CD4-positive, alpha-beta T cell treated with Interleukin-15 for 4 hours (primary cell): ENCODE measurements around the gene TDO2.
"Not testable (repeated sequence)": the region's sequence is repeated elsewhere in the genome, so short reads cannot be mapped to it uniquely, and the experiment has no call there.

Experiments used
- DNase-seq: peaks from one replicate; pipeline ENCODE4 v3.0.0-alpha.2; 2020; ENCODE audit warnings: low spot score

TDO2 gene

DNA sequence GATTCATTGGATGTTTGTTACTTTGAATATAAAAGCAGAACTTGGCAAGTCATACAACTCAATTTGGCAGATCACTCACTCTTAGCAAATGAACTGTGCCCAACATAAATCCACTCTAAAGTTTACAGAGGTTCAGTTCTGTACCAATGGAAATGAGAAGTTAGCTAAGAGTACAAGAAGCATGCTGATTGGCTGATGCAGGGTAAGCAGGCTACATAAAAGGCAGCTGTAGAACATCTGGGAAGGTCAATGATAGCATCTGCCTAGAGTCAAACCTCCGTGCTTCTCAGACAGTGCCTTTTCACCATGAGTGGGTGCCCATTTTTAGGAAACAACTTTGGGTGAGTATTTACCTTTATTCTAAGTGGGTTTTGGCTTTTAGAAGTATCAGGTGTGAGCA, at the start of gene TDO2:
Gene TDO2 (plus strand): TSS at position 244 of the 400 bp plus-strand sequence. CDS start 63 bp downstream, at position 307.
- no peak for DNase-seq

DNA sequence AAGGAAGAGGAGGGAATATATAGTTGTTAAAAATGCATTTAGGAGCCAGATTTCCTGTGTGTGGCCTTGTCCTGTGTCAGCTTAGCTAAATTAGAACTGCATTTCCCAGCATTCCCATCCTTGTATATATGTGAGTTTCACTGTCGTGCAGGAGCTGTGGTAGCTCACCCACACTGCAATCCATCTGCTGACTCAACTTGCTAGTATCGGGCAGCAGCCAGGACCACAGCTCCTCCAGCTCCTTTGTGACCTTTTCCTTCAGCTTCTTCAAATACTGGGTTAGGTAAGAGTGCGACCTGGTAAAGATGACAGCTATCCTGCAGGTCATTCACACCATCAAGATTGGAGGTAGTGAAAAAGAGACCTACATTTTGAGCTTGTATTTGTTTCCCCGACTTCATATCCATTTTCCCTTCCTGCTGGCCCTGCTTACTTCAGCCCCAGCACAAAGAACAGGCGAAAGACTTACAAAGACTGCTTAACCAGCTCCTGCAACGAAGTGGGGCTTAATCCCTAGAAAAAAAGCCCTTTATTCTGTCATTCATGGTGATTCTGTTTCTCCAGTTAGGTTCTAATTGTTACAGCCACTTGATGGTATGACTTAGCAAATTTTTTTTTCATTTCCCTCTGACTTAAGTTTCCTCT, 48.8 kb upstream of the TDO2 start:
- DNase-seq, result no peak

DNA sequence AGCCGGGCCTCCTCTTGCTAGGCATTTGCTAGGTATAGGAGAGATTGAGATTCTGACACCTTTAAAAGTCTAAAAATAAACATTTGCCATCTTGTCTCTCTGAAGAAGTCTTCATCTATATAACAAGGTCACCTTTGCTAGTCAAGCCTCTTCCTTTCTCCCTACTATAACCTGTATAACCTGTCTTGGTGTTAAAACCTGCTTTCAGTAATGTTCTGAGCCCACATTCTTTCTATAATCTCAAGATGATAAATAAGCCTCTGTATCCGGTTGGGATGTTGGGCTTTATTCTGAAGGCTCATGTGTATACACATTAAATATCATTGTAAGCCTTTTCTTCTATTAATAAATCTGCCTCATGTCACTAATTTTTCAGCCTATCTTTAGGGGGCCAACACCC, 47.6 kb upstream of the TDO2 start:
- DNase-seq, result no peak

DNA sequence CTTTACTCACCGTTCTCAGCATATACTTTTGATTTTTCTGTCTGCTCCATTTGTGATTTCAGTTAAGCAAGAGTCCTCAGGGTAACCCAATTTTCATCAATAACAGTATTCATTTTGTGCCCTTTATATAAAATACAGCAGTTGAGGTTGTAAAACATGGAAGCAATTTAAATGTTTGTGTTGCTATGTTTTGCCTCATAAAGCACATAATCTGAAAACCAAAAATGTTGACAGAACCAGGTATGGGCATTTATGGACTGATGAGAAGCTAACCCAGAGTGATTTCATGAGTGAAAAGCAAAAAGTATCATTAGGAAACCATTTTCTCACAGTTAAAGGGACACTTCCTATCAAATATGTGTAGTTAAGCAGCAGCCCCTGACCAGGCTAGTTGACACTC, 37.3 kb upstream of the TDO2 start, which contains the start of gene ASIC5:
Gene ASIC5 (minus strand): TSS at position 101 of the 400 bp plus-strand sequence. CDS start 51 bp downstream, at position 50.
- no peak for DNase-seq

DNA sequence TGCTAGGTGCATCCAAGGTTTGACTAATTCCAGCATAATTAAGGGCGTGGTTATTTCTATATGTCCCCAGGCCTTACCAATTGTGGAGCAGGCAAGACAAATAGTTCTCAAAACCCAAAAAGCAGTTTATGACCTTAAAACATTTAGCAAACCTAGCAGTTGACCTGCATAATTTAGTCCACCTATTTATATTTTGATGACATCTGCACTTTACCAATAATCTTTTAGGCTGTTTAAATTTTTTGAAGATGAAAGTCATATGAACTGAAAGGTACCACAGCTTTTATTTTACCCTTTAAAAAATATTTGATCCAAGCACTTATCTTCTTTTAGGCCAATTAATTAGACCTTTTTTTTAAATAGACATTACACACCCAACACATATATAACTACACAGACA, 27.6 kb upstream of the TDO2 start:
- no peak for DNase-seq

DNA sequence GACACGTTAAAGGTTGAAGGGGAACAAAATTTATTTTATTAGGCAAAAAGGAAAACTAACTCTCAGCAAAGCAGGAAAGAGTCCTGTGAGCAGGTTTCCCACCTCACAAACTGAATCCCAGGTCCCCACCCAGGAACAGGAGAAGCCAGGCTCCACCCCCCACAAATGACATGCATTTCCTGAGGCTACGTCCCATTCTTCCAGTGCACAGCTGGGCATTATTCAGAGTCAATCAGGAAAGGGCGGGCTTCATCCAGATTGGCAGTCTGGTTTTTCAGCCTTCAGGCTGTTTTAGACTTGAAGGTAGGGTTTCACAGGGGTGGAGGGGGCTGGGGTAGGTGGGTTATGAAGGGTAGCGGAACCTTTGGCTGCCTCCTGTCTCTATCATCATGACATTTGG, 25.5 kb upstream of the TDO2 start:
- DNase-seq, result no peak

DNA sequence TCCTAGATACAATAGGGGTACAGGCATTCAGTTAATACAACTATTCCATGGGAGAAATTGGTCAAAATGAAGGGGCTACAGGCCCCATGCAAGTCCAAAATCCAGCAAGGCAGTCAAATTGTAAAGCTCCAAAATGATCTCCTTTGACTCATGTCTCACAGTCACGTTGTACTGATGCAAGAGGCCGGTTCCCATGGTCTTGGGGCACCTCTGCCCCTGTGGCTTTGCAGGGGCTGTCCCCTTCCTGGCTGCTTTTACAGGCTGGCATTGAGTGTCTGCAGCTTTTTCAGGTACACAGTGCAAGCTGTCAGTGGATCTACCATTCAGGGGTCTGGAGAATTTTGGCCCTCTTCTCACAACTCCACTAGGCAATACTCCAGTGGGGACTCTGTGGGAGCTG, 24.9 kb upstream of the TDO2 start:
- DNase-seq, result no peak

DNA sequence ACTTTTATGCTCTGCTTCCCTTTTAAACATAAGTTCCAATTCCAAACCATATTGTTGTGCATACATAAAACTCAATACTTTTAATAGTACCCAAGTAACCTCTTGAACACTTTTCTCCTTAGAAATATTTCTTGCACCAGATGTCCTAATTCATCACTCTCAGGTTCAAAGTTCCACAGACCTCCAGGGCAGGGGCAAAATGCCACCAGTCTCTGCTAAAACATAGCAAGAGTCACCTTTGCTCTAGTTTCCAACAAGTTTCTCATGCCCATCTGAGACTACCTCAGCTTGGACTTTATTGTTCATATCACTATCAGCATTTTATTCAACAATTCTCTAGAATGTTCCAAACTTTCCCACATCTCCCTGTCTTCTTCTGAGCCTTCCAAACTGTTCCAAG, 23.7 kb upstream of the TDO2 start:
- no peak for DNase-seq

DNA sequence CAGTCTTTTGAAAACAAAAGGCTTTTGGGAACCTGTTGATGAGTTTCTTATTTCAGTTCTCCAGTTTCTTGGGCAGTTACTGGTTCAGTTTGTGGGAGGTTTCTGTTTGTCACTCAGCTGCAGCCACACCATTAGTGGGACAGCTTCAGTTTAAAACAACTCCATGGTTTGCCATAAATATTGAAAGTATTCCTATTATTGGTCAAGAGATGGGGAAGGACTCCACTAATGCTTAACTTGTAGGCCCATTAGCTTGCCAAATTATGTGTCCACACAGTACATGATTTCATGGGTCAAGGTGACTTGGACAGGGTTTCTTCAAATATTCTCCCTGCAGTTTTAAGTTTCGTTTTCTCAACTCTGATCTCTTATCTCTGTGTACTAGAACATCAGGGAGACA, 21.9 kb upstream of the TDO2 start:
- DNase-seq, result no peak

DNA sequence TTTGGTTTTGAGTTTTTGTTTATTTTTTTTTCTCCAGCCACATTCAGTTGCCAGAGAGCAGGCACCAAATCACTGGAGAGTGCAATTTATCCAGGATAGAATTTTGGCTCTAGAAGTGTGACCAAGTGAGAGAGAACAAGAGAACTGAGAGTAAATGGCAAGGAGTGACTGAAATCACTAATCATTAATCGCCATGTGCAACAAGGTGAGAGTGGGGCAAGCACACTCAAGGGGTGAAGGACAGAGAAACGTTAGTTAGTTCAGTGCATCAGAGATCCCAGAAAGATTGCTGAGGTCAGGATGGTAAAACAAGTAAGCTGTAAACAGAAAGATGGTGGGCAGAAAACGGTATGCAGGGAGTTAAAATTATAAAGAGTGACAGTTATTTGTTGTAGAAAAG, 19.6 kb upstream of the TDO2 start:
- DNase-seq, result no peak

DNA sequence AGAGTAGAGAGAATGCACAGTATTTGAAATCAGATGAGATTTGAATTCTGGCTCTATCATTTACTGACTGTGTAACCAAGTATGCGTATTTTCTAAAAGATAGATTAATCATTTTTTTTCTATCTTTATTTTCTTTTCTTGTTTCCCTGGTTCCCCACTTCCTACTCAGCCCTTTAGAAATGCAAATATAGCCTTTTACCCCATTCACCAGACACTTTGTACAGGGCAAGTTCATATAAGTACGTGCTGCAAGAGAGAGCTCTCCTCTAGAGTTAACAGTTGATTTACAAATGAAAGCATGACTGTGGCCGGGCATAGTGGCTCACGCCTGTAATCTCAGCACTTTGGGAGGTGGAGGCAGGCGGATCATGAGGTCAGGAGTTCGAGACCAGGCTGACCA, 17.8 kb upstream of the TDO2 start:
- DNase-seq, result no peak

DNA sequence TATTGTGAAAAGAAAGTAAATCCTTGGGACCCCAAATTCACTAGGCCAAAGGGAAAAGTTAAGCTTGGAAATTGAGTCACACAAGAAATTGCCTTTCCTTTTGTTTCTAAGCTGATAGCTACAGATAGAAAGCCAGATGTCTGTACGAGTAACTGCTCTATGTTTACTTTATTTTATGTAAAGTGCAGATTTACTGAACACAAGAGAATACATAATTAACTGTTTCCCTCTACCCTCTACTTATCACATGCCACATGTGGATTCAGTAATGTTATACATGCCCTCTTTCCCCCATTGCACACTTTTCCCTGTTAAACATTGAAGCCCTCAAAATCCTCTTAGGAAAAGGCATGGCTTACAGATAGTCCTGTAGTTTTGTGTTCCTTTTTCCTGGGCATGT, 16.5 kb upstream of the TDO2 start:
- DNase-seq, result no peak

DNA sequence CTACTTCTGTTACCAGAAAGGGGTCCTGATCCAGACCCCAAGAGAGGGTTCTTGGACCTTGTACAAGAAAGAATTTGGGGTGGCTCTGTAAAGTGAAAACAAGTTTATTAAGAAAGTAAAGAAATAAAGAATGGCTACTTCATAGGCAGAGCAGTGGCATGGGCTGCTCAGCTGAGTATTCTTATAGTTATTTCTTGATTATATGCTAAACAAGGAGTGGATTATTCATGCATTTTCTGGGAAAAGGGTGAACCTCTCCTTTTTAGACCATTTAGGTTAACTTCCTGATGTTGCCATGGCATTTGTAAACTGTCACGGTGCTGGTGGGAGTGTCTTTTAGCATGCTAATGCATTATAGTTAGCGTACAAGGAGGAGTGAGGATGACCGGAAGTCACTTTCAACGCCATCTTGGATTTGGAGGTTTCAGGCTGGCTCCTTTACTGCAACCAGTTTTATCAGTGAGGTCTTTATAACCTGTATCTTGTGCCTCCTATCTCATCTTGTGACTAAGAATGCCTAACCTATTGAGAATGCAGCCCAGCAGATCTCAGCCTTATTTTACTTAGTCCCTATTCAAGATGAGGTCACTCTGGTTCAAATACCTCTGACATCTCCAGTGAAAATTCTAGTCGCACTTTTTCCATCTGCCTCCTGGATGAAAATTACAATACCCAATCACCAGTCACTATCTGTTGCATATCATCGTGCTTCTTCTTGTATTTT, 15.5 kb upstream of the TDO2 start:
- no peak for DNase-seq

DNA sequence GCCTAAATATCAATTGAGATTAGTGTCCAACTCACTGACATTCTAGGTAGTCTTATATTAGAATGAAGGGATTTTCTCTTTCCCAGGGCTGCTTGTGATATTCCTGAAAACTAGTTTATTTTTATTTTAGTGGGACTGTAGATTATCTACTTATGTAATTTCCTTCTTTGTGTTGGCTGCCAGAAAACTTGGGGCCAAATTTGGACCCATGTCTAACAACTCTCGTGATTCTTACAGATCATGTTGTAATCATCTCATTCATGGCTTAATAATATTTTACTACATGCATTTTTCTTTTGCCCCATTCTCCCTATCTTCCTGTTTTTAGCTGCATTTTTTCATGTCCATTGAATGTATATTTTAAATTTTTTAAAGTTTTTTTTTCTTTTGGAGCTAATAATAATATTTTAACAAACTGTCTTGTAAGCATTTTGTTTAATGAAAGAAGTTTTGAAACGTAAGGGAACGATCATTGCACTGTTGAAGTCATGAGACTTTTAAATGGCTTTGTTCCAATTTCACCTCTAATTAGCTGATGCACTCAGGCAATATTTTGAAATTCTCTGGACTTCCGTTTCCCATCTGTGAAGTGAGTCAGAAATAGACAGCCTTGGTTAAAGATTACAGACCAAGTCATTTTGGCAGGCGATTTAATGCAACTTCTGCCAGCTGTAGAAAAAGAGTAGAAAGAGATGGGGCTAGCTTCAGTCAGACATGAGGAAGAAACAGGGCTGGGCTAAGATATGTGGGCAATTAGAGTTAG, 14.3 kb upstream of the TDO2 start:
- DNase-seq, result no peak

DNA sequence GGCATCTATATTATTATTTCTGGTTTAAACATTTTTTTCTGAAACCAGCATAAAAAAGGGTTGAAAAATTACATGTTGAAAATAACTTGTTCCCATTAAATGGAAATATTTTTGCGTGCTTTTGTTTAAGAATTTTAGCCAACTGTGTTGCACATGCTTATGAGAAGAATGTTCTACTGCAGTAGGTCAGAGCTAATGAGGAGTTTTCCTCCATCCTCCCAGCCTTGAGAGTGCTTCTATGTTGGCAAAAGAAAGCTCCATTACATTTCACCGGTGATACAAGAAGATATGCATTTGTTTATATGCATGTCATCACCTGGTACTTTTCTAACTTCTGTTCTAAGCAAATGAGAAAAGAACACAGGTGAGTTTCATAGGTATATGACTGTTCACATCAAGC, 13.6 kb upstream of the TDO2 start:
- DNase-seq, result no peak

DNA sequence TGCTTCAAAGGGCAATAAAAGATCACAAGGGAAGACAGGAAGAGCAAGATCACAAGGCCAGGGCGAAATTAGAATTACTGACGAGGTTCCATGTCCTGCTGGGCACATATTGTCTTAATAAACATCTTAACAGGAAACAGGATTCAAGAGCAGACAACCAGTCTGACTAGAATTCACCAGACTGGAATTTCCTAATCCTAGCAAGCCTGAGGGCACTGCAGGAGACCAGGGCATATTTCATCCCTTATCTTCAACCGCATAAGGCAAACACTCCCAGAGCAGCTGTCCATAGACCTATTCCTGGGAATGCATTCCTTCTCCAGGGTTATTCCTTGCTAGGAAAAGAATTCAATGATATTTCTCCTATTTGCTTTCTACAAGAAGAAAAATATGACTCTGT, 12.4 kb upstream of the TDO2 start:
- DNase-seq, result no peak

DNA sequence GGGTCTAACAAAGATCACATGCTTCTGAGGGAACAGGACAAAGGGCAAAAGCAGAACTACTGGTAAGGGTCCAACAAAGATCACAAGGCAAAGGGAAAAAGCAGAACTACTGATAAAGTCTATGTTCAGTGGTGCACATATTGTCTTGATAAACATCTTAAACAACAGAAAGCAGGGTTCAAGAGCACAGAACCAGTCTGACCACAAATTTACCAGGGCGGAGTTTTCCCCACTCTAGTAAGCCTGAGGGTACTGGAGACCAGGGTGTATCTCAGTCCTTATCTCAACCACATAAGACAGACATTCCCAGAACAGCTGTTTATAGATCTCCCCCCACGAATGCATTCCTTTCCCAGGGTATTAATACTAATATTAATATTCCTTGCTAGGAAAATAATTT, 5.1 kb upstream of the TDO2 start:
- DNase-seq, result not testable (repeated sequence)

DNA sequence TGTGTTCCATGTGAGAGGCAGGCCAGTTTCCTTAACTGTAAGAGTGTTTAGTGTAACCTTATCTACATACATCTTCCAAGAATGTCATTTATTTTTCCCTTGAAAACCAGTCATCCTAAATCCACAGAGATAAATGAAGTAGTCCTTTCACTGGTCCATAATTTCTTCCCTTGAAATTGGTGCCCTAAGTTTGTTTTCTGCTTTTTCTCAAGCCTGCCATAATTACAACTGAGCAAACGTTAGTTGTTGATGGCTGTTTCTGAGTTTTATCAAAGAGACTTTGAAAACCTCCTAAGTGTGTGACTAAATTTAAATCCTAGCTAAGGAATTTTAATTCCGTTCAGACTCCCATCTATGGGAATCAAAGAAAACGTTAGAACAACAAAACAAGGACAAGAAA, 3.6 kb upstream of the TDO2 start:
- DNase-seq, result no peak

DNA sequence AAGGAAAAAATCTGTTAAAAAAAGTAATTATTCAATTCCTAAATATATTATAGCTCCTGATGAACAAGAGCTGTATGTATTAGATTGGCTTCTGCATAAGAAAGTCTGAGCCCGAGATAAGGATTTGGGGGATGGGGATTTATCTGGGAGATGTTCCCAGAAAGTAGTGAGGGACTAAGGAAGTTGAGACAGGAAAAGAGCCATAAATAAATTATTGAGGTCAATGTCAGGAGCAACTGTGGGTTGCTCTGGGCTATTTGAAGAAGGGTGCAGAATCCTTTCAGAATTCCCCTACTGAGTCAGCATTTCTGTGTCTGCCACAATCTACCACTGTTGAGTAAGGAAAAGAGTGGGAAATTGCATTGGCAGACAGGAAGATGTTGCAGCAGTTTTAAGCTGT, 3.1 kb upstream of the TDO2 start:
- no peak for DNase-seq

DNA sequence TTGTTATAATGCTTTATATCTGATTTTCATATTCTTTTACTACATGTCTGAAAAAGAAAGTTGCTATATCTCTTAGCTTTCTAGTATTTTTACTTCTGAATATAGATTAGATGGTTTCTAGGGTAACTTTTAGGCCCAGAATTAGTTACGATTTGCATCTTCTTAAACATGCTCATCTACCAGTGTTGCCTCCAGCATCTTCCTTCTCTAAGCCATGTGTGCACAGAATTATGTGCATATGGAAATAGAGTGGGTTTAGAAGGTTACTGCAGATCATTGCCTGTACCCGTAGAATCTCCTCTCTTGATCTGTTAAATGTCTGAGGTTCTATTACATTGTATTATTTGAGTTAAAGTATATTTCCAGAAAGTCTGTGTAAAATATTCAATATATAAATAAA, 2.5 kb upstream of the TDO2 start:
- no peak for DNase-seq

DNA sequence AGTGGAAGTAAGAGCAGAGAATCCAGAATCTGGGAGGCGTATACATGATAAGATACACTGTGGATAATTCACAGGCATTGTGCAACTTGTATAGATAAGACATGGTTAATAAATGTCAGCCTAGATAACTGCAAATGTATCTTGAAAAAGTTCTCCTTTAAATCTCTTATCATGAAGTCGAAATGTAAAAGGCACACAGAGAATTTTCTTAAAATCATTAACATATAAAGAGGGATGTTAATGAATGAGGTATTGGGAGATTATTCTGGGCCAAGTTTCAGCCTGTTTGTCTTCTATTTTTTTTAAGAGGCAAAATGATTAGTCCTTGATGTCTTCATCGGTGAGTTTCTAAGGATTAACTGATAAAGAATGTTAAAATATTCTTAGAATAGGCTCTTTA, 835 bp downstream of the TDO2 start:
- DNase-seq, result no peak

DNA sequence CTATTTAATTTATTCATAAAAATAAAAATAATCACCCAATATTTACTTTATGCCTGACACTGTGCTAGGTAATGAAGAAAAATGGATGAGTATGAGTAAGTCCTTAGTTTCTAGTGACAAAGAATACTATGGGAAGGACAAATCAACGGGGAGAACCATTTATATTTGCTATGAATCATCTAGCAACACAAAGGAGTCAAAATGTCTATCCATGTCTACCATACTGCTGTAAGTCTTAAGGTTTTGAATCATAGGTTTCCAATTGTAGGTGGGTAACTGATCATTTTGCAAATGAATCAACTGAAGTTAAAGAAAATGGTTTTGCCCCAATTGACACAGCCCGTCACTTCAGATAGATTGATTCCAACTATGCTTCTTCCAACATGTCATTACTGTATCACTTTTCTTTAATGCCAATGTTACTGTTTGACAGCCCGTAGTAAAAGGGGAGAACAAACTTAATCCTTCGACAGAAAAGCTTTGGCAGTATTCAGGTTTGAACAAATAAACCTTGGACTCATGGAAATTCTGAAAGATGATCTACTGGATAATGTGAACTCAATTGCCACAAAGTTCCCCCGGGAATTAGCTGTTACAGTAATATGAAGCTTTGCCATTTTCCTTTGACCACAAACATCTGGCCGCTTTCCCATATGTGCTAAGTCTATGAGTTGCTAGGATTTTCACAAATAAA, 3.2 kb downstream of the TDO2 start:
- no peak for DNase-seq

DNA sequence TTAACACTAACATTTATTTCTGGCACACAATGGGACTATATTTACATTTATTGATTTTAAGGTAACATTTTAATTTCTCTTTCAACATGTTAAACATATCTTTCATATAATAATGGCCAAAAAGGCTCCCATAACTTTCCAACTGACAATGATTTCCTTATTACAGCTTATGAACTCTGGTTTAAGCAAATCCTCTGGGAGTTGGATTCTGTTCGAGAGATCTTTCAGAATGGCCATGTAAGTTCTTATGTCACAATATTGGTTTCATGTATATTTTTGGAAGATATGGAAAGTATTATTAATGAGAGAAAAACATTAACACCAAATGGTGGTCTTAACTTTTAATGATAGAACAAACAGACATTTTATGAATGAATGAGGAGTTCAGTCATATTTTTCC, 4.1 kb downstream of the TDO2 start:
- no peak for DNase-seq
